ENCODE measurements around the gene GPR141.
"Not testable (repeated sequence)": the region's sequence is repeated elsewhere in the genome, so short reads cannot be mapped to it uniquely, and the experiment has no call there.

The GPR141 gene

DNA sequence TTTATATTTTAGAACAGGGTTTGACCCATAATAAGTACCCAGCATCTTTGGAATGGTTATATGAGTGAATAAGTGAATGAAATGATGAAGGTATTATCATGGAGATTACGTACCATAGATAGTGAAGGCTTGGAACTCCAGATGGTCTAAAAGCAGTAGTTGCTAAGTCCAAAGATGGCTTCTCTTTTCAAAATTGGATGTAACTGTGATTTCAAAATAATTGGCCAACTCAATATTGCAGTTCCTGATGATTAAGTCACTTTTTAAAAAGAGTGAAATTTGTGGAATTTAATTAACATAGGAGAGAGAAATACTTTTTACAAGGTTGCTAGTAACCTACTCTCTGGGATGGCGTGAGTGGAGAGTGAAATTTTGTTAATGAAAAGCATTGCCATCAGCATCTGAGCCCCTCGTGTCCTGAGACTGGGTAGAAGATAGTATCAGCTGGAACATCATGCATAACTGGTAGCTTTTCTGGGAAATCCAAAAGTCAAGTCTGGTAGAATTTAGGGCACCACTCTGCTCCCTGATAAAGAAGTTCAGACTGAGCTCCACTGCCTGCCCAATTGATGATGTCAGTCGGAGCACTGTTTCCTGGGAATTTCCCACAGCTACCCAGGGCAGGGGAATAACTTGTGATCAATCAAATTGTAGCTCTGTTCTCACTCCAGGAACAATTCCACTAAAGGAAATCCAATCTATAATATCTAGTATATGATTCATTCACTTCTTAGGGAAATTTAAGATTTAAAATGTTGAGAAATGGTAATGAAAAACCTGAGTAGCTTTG, 3.2 kb downstream of the GPR141 start:
- Histone ChIP-seq H3K4me1 (ENCODE audit: insufficient read depth, insufficient read length) (no peaks in the 10 kb centered on the region), H3K36me3 (ENCODE audit: insufficient read depth, insufficient read length, low read length) (no peaks in the 10 kb centered on the region), H3K9ac (ENCODE audit: insufficient read length, low read depth) (no peak overlapping the region), H3K9me3 (ENCODE audit: insufficient read depth, low read length) (no peaks in the 10 kb centered on the region), H3K4me3 (ENCODE audit: insufficient read length, low read depth) (no peak overlapping the region), H3K27me3 (ENCODE audit: insufficient read depth, insufficient read length) (no peaks in the 10 kb centered on the region)
- TF ChIP-seq ZNF274 (IDR thresholded peaks at IDR 0.05; ENCODE audit: low read depth, low read length) (no peak), YY1 (IDR thresholded peaks at IDR 0.05; ENCODE audit: insufficient read depth, insufficient read length) (no peak), SUZ12 (IDR thresholded peaks at IDR 0.05; ENCODE audit: extremely low read depth, insufficient read depth, insufficient read length) (no peak)
- DNase-seq (ENCODE audit: low read depth, low spot score) = no peak

DNA sequence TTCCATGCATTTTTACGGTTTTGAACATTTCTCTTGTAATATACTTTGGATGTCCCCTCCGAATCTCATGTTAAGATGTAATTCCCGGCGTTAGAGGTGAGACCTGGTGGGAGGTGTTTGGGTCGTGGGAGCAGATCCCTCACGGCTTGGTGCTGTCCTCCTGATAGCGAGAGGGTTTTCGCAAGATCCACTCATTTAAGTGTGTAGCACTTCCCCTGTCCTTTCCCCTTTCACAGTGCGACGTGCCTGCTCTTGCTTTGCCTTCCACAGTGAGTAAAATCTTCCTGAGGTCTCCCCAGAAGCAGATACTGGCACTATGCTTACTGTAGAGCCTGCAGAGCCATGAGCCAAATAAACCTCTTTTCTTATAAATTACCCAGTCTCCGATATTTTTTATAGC, 6.6 kb downstream of the GPR141 start:
- no peaks in the 10 kb centered on the region for H3K27me3 ChIP-seq (ENCODE audit: insufficient read depth, insufficient read length)
- H3K9me3 ChIP-seq (ENCODE audit: insufficient read depth, low read length) = no peaks in the 10 kb centered on the region
- no peaks in the 10 kb centered on the region for H3K36me3 ChIP-seq (ENCODE audit: insufficient read depth, insufficient read length, low read length)
- TF ChIP-seq YY1 (IDR thresholded peaks at IDR 0.05; ENCODE audit: insufficient read depth, insufficient read length) = no peak
- TF ChIP-seq SUZ12 (IDR thresholded peaks at IDR 0.05; ENCODE audit: extremely low read depth, insufficient read depth, insufficient read length) = no peak
- no peak for TF ChIP-seq ZNF274 (IDR thresholded peaks at IDR 0.05; ENCODE audit: low read depth, low read length)
- no peak for DNase-seq (ENCODE audit: low read depth, low spot score)
- H3K4me1 ChIP-seq (ENCODE audit: insufficient read depth, insufficient read length) = peaks cover 11% of the 10 kb centered on the region
- H3K4me3 ChIP-seq (ENCODE audit: insufficient read length, low read depth) = no peak overlapping the region
- H3K9ac ChIP-seq (ENCODE audit: insufficient read length, low read depth) = no peak overlapping the region

DNA sequence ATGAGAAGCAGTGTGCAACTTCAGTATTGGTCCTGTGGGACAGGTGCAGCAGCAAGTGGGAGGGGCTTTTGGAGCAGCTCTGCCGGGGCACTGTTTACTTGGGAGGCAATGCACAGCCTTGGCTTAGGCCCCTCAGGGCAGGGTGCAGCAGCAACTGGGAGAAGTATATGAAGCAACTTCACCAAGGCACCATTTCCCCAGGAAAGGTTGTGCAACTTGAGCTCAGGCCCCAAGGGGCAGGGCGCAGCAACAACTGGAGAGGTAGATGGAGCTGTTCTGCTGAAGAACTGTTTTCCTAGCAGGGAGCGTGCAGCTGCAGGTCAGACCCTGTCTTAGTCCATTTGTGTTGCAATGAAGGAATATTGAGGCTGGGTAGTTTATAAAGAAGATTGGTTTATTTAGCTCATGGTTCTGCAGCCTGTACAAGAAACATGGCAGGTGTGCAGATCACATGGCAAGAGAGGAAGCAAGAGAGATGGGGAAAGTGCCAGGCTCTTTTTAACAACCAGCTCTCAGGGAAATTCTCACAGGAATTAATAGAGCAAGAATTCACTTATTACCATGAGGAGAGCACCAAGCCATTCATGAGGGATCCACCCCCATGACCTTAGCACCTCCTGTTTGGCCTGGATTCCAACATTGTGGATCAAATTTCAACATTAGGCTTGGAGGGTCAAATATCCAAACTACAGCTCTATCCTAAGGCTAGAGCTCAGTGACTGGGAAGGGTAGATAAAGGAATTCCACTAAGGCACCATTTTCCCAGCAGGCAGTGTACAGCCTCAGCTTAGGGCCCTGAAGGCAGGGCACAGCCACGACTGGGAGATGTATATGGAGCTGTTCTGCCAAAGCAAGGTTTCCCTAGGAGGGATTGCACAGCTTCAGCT, 10.9 kb downstream of the GPR141 start:
- H3K27me3 ChIP-seq (ENCODE audit: insufficient read depth, insufficient read length) = no peaks in the 10 kb centered on the region
- no peaks in the 10 kb centered on the region for H3K36me3 ChIP-seq (ENCODE audit: insufficient read depth, insufficient read length, low read length)
- no peak overlapping the region for H3K4me3 ChIP-seq (ENCODE audit: insufficient read length, low read depth)

DNA sequence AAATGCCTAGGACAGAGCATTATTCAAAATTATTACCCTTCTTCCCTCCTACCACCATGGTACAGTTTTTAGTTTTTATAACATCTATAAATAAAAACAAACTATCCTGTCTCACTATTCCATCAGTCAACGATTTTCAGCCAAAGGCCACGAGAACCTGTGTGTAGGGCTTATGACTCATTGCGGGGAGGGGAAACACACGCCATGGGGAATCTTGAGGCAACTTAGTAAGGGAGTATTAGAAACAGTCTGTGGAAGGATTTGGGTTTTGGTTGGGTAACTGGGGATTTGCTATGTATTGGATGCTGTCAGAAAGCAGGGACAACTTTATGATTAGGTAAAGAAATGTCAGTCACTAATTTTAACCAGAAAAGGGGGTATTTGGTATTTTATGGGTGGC, 14.7 kb downstream of the GPR141 start:
- Histone ChIP-seq H3K9me3 (ENCODE audit: insufficient read depth, low read length) (no peaks in the 10 kb centered on the region), H3K4me1 (ENCODE audit: insufficient read depth, insufficient read length) (peaks cover 13% of the 10 kb centered on the region), H3K9ac (ENCODE audit: insufficient read length, low read depth) (no peak overlapping the region), H3K4me3 (ENCODE audit: insufficient read length, low read depth) (no peak overlapping the region), H3K27me3 (ENCODE audit: insufficient read depth, insufficient read length) (no peaks in the 10 kb centered on the region), H3K36me3 (ENCODE audit: insufficient read depth, insufficient read length, low read length) (no peaks in the 10 kb centered on the region)
- TF ChIP-seq YY1 (IDR thresholded peaks at IDR 0.05; ENCODE audit: insufficient read depth, insufficient read length) (no peak), SUZ12 (IDR thresholded peaks at IDR 0.05; ENCODE audit: extremely low read depth, insufficient read depth, insufficient read length) (no peak), ZNF274 (IDR thresholded peaks at IDR 0.05; ENCODE audit: low read depth, low read length) (no peak)
- no peak for DNase-seq (ENCODE audit: low read depth, low spot score)

More for the DNA sequence above, 10.9 kb downstream of the GPR141 start:
- H3K9ac ChIP-seq (ENCODE audit: insufficient read length, low read depth) = no peak overlapping the region
- H3K9me3 ChIP-seq (ENCODE audit: insufficient read depth, low read length) = no peaks in the 10 kb centered on the region
- TF ChIP-seq YY1 (IDR thresholded peaks at IDR 0.05; ENCODE audit: insufficient read depth, insufficient read length) (no peak), SUZ12 (IDR thresholded peaks at IDR 0.05; ENCODE audit: extremely low read depth, insufficient read depth, insufficient read length) (no peak), ZNF274 (IDR thresholded peaks at IDR 0.05; ENCODE audit: low read depth, low read length) (no peak)
- peaks cover 13% of the 10 kb centered on the region for H3K4me1 ChIP-seq (ENCODE audit: insufficient read depth, insufficient read length)
- DNase-seq (ENCODE audit: low read depth, low spot score) = no peak

DNA sequence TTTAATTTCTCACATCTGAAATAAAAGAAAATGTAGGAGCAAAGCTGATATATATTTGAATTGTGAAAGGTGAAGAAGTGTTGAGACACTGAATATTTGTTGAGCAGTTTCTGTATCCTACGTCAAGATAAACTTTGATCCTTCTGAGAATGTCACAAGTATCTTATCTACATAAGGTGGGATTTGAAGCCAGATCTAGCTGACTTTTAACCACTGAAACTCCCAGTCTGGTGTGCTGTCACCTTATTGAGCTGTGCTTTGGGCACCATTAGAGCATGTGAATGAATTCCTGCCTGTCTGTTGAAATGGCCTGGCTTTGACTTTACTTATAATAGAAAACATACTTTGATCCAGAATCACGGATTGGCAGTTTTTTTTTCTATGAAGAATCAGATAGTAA, 15.2 kb downstream of the GPR141 start:
- no peaks in the 10 kb centered on the region for H3K9me3 ChIP-seq (ENCODE audit: insufficient read depth, low read length)
- no peaks in the 10 kb centered on the region for H3K27me3 ChIP-seq (ENCODE audit: insufficient read depth, insufficient read length)
- no peak for DNase-seq (ENCODE audit: low read depth, low spot score)

DNA sequence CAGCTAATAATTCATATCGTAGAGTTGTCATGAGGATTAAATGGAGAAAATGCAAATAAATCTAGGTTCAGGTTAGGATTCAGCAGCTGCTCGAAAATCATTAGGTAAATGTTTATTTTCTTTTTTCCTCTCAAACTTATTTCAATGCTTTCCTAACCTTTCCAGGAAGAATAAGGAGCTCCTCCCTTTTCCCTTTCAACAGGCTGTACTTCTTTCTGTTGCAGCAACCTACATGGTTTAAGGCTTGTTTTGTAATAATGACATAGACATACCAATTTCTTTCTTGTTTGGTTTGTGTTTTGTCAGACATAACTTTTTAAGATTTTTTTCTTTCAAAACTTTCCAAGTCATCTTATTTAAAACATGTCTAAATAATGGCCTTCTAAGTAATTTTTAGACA, 18.2 kb downstream of the GPR141 start:
- Histone ChIP-seq H3K27me3 (ENCODE audit: insufficient read depth, insufficient read length) (no peaks in the 10 kb centered on the region), H3K4me3 (ENCODE audit: insufficient read length, low read depth) (no peak overlapping the region), H3K36me3 (ENCODE audit: insufficient read depth, insufficient read length, low read length) (no peaks in the 10 kb centered on the region), H3K9ac (ENCODE audit: insufficient read length, low read depth) (no peak overlapping the region), H3K4me1 (ENCODE audit: insufficient read depth, insufficient read length) (no peaks in the 10 kb centered on the region), H3K9me3 (ENCODE audit: insufficient read depth, low read length) (no peaks in the 10 kb centered on the region)
- no peak for DNase-seq (ENCODE audit: low read depth, low spot score)
- no peak for TF ChIP-seq SUZ12 (IDR thresholded peaks at IDR 0.05; ENCODE audit: extremely low read depth, insufficient read depth, insufficient read length)
- TF ChIP-seq ZNF274 (IDR thresholded peaks at IDR 0.05; ENCODE audit: low read depth, low read length) = no peak
- TF ChIP-seq YY1 (IDR thresholded peaks at IDR 0.05; ENCODE audit: insufficient read depth, insufficient read length) = no peak

More for the DNA sequence above, 15.2 kb downstream of the GPR141 start:
- no peak overlapping the region for H3K9ac ChIP-seq (ENCODE audit: insufficient read length, low read depth)
- H3K36me3 ChIP-seq (ENCODE audit: insufficient read depth, insufficient read length, low read length) = no peaks in the 10 kb centered on the region
- no peak for TF ChIP-seq YY1 (IDR thresholded peaks at IDR 0.05; ENCODE audit: insufficient read depth, insufficient read length)
- no peak for TF ChIP-seq SUZ12 (IDR thresholded peaks at IDR 0.05; ENCODE audit: extremely low read depth, insufficient read depth, insufficient read length)
- TF ChIP-seq ZNF274 (IDR thresholded peaks at IDR 0.05; ENCODE audit: low read depth, low read length) = no peak
- peaks cover 13% of the 10 kb centered on the region for H3K4me1 ChIP-seq (ENCODE audit: insufficient read depth, insufficient read length)
- H3K4me3 ChIP-seq (ENCODE audit: insufficient read length, low read depth) = no peak overlapping the region

DNA sequence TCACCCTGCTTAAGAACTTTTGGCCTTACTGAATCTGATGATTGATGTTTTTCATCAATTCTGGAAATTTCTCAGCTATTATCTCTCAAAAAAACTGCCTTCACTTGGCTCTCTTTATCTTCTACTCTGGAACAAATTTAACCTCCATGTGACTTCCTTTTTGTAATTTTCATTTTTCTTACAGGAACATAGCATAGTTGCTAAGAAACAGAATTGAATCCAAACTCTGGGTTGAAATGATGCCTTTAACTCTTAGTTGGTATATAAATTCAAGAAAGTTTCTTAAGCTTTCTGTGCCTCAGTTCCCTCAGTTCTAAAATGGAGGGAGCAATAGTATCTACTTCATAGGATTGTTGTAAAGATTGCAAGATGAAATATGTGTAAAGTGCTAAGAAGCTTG, 19.8 kb downstream of the GPR141 start:
- Histone ChIP-seq H3K9me3 (ENCODE audit: insufficient read depth, low read length) (no peaks in the 10 kb centered on the region), H3K27me3 (ENCODE audit: insufficient read depth, insufficient read length) (no peaks in the 10 kb centered on the region), H3K36me3 (ENCODE audit: insufficient read depth, insufficient read length, low read length) (no peaks in the 10 kb centered on the region), H3K4me3 (ENCODE audit: insufficient read length, low read depth) (no peak overlapping the region), H3K9ac (ENCODE audit: insufficient read length, low read depth) (no peak overlapping the region), H3K4me1 (ENCODE audit: insufficient read depth, insufficient read length) (no peaks in the 10 kb centered on the region)
- DNase-seq (ENCODE audit: low read depth, low spot score) = no peak
- TF ChIP-seq SUZ12 (IDR thresholded peaks at IDR 0.05; ENCODE audit: extremely low read depth, insufficient read depth, insufficient read length) (no peak), YY1 (IDR thresholded peaks at IDR 0.05; ENCODE audit: insufficient read depth, insufficient read length) (no peak), ZNF274 (IDR thresholded peaks at IDR 0.05; ENCODE audit: low read depth, low read length) (no peak)

DNA sequence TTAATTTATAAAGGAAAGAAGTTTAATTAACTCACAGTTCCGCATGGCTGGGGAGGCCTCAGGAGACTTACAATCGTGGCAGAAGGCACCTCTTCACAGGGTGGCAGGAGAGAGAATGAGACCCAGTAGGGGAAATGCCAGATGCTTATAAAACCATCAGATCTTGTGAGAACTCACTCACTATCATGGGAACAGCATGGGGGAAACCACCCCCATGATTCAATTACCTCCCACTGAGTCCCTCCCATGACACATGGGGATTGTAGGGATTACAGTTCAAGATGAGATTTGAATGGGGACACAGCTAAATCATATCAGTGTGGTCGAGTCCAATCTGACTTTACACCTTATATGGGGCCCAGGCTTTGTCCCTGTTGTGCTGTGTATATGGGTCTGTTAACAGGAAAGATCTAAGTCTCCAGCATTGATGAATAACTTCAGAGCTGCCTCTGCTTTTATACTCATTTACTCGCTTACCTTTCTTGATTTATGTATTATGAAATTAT, 20.8 kb downstream of the GPR141 start:
- H3K9ac ChIP-seq (ENCODE audit: insufficient read length, low read depth); H3K9me3 ChIP-seq (ENCODE audit: insufficient read depth, low read length); DNase-seq (ENCODE audit: low read depth, low spot score); H3K36me3 ChIP-seq (ENCODE audit: insufficient read depth, insufficient read length, low read length); H3K4me3 ChIP-seq (ENCODE audit: insufficient read length, low read depth); H3K4me1 ChIP-seq (ENCODE audit: insufficient read depth, insufficient read length); H3K27me3 ChIP-seq (ENCODE audit: insufficient read depth, insufficient read length): not testable (repeated sequence)

Measured in NT2/D1 (cell line).